ENCODE results near the gene IGFL1.
"Not testable (repeated sequence)": the region's sequence is repeated elsewhere in the genome, so short reads cannot be mapped to it uniquely, and the experiment has no call there.

IGFL1 gene

GRCh38 chr19:46195919-46196318 lies 33.6 kb upstream of the IGFL1 start:
- H3K27ac Mint-ChIP-seq; H3K9me3 Mint-ChIP-seq; H3K36me3 Mint-ChIP-seq; ATAC-seq; H3K4me3 Mint-ChIP-seq; DNase-seq (ENCODE audit: low spot score in 2 of 2); H3K4me1 Mint-ChIP-seq: not testable (repeated sequence)

GRCh38 chr19:46196410-46197124 lies 33.0 kb upstream of the IGFL1 start:
- no peaks in the 10 kb centered on the region for H3K36me3 Mint-ChIP-seq
- no peaks in the 10 kb centered on the region for H3K4me1 Mint-ChIP-seq
- DNase-seq (ENCODE audit: low spot score in 2 of 2) (no peak), ATAC-seq (no peak)
- no peak overlapping the region for H3K27ac Mint-ChIP-seq
- H3K9me3 Mint-ChIP-seq: no peaks in the 10 kb centered on the region
- no peak overlapping the region for H3K4me3 Mint-ChIP-seq

- Mint-ChIP-seq H3K9me3 (no peaks in the 10 kb centered on the region), H3K36me3 (no peaks in the 10 kb centered on the region), H3K27ac (peak overlapping the region; percentile 27), H3K4me1 (no peaks in the 10 kb centered on the region), H3K4me3 (no peak overlapping the region)
- ATAC-seq: no peak
- no peak for DNase-seq (ENCODE audit: low spot score in 2 of 2)
Observed at GRCh38 chr19:46197314-46198070, 32.0 kb upstream of the IGFL1 start.

- H3K9me3 Mint-ChIP-seq: no peaks in the 10 kb centered on the region
- H3K4me1 Mint-ChIP-seq: no peaks in the 10 kb centered on the region
- no peak for DNase-seq (ENCODE audit: low spot score in 2 of 2)
- H3K36me3 Mint-ChIP-seq: no peaks in the 10 kb centered on the region
- no peak for ATAC-seq
- H3K27ac Mint-ChIP-seq: no peak overlapping the region
- no peak overlapping the region for H3K4me3 Mint-ChIP-seq
Observed at GRCh38 chr19:46198756-46199155, 30.8 kb upstream of the IGFL1 start.

GRCh38 chr19:46201454-46202310 lies 27.9 kb upstream of the IGFL1 start:
- Mint-ChIP-seq H3K4me1 (no peaks in the 10 kb centered on the region), H3K27ac (no peak overlapping the region), H3K9me3 (no peaks in the 10 kb centered on the region), H3K36me3 (no peaks in the 10 kb centered on the region), H3K4me3 (no peak overlapping the region)
- ATAC-seq (no peak), DNase-seq (ENCODE audit: low spot score in 2 of 2) (no peak)

GRCh38 chr19:46202426-46202825 lies 27.1 kb upstream of the IGFL1 start:
- ATAC-seq (no peak), DNase-seq (ENCODE audit: low spot score in 2 of 2) (no peak)
- Mint-ChIP-seq H3K4me1 (no peaks in the 10 kb centered on the region), H3K27ac (no peak overlapping the region), H3K36me3 (no peaks in the 10 kb centered on the region), H3K9me3 (no peaks in the 10 kb centered on the region), H3K4me3 (no peak overlapping the region)

- H3K4me3 Mint-ChIP-seq: no peak overlapping the region
- no peaks in the 10 kb centered on the region for H3K36me3 Mint-ChIP-seq
- no peak for DNase-seq (ENCODE audit: low spot score in 2 of 2)
- H3K9me3 Mint-ChIP-seq: no peaks in the 10 kb centered on the region
- no peak overlapping the region for H3K27ac Mint-ChIP-seq
- no peak for ATAC-seq
- no peaks in the 10 kb centered on the region for H3K4me1 Mint-ChIP-seq
Observed at GRCh38 chr19:46202872-46203860, 26.4 kb upstream of the IGFL1 start.

GRCh38 chr19:46204008-46204407 lies 25.5 kb upstream of the IGFL1 start:
- no peak for DNase-seq (ENCODE audit: low spot score in 2 of 2)
- no peak overlapping the region for H3K27ac Mint-ChIP-seq
- no peak overlapping the region for H3K4me3 Mint-ChIP-seq
- no peaks in the 10 kb centered on the region for H3K4me1 Mint-ChIP-seq
- no peak for ATAC-seq
- no peaks in the 10 kb centered on the region for H3K36me3 Mint-ChIP-seq
- no peaks in the 10 kb centered on the region for H3K9me3 Mint-ChIP-seq

- H3K27ac Mint-ChIP-seq: no peak overlapping the region
- no peaks in the 10 kb centered on the region for H3K36me3 Mint-ChIP-seq
- DNase-seq (ENCODE audit: low spot score in 2 of 2) (no peak), ATAC-seq (no peak)
- H3K4me3 Mint-ChIP-seq: no peak overlapping the region
- no peaks in the 10 kb centered on the region for H3K9me3 Mint-ChIP-seq
- H3K4me1 Mint-ChIP-seq: peaks cover 6% of the 10 kb centered on the region
Observed at GRCh38 chr19:46205183-46205984, 24.2 kb upstream of the IGFL1 start.

GRCh38 chr19:46206176-46206575 lies 23.4 kb upstream of the IGFL1 start:
- ATAC-seq (no peak), DNase-seq (ENCODE audit: low spot score in 2 of 2) (no peak)
- Mint-ChIP-seq H3K27ac (no peak overlapping the region), H3K9me3 (no peaks in the 10 kb centered on the region), H3K4me3 (no peak overlapping the region), H3K4me1 (peaks cover 6% of the 10 kb centered on the region), H3K36me3 (no peaks in the 10 kb centered on the region)

GRCh38 chr19:46206682-46207081 lies 22.9 kb upstream of the IGFL1 start:
- Mint-ChIP-seq H3K4me3 (no peak overlapping the region), H3K4me1 (peaks cover 6% of the 10 kb centered on the region), H3K27ac (no peak overlapping the region), H3K36me3 (no peaks in the 10 kb centered on the region), H3K9me3 (no peaks in the 10 kb centered on the region)
- DNase-seq (ENCODE audit: low spot score in 2 of 2): no peak
- no peak for ATAC-seq

- H3K9me3 Mint-ChIP-seq; ATAC-seq; H3K4me1 Mint-ChIP-seq; H3K27ac Mint-ChIP-seq; DNase-seq (ENCODE audit: low spot score in 2 of 2); H3K4me3 Mint-ChIP-seq; H3K36me3 Mint-ChIP-seq: not testable (repeated sequence)
Observed at GRCh38 chr19:46207858-46208257, 21.7 kb upstream of the IGFL1 start.

GRCh38 chr19:46209051-46209450 lies 20.5 kb upstream of the IGFL1 start:
- ATAC-seq (peak; percentile 28), DNase-seq (ENCODE audit: low spot score in 2 of 2) (no peak)
- no peaks in the 10 kb centered on the region for H3K36me3 Mint-ChIP-seq
- H3K9me3 Mint-ChIP-seq: no peaks in the 10 kb centered on the region
- H3K4me1 Mint-ChIP-seq: peaks cover 6% of the 10 kb centered on the region
- H3K27ac Mint-ChIP-seq: no peak overlapping the region
- no peak overlapping the region for H3K4me3 Mint-ChIP-seq

GRCh38 chr19:46209472-46209871 lies 20.1 kb upstream of the IGFL1 start:
- ATAC-seq: no peak

More at GRCh38 chr19:46209472-46209871, 20.1 kb upstream of the IGFL1 start:
- Mint-ChIP-seq H3K27ac (no peak overlapping the region), H3K4me3 (no peak overlapping the region), H3K36me3 (no peaks in the 10 kb centered on the region), H3K9me3 (no peaks in the 10 kb centered on the region), H3K4me1 (peaks cover 6% of the 10 kb centered on the region)
- DNase-seq (ENCODE audit: low spot score in 2 of 2): no peak

Measured in stimulated activated effector memory CD8-positive, alpha-beta T cell treated with anti-CD3 and anti-CD28 coated beads, Interleukin-12 subunit alpha, Interleukin-12 subunit beta, amount 100 ng/mL, for 72 hours (primary cell).